K562 (cell line): ENCODE data around the gene ZNF593OS. TPM values are rescaled to one million over a fixed set of nuclear protein-coding genes. Genes with fewer than 3 reads are reported as not detected.

Experiments
- BCOR ChIP-seq: fragments of 450-650 bp; IDR thresholded peaks from 2 replicates; pipeline ENCODE4 v1.6.1; 2016
- CBFB ChIP-seq: sonication (generic); formaldehyde crosslinking; IDR thresholded peaks from 2 replicates; pipeline ENCODE4 v1.4.0; 2020; ENCODE audit warnings: mild to moderate bottlenecking, missing genetic modification reagents
- DACH1 ChIP-seq: fragments of 450-650 bp; IDR thresholded peaks from 2 replicates; pipeline ENCODE4 v1.6.1; 2018; ENCODE audit not compliant: partially characterized antibody
- FOSL1 ChIP-seq: fragments of 200-800 bp; sonication (Bioruptor generic); conservative IDR thresholded peaks from 2 replicates; pipeline ENCODE4 v1.6.1; 2016; ENCODE audit warnings: missing genetic modification characterization, missing compliant biosample characterization
- PHF8 ChIP-seq: fragments of 200-600 bp; sonication (generic); IDR thresholded peaks from 2 replicates; pipeline ENCODE4 v1.6.1; 2012; ENCODE audit warnings: mixed run types, mild to moderate bottlenecking, inconsistent platforms, low read length, moderate library complexity, borderline replicate concordance
- RAD21 ChIP-seq, 2 experiments: fragments of 250-450 bp in 1 of 2; fragments of 450-650 bp in 1 of 2; sonication (Bioruptor Pico) in 1 of 2; formaldehyde crosslinking in 1 of 2; IDR thresholded peaks in 1 of 2; conservative IDR thresholded peaks in 1 of 2; 2 replicates each; pipeline versions ENCODE4 v1.4.0 to v1.8.0; 2020 to 2022; ENCODE audit warnings: mild to moderate bottlenecking in 2 of 2, moderate library complexity in 1 of 2
- SNIP1 ChIP-seq: fragments of 450-650 bp; IDR thresholded peaks from 2 replicates; pipeline ENCODE4 v1.7.1; 2017; ENCODE audit warnings: low read depth, mild to moderate bottlenecking
- TRIM28 ChIP-seq: fragments of 450-650 bp; IDR thresholded peaks from 2 replicates; pipeline ENCODE4 v1.6.1; 2017
- XRCC4 ChIP-seq: IDR thresholded peaks from one replicate; pipeline ENCODE4 v1.6.1; 2011; ENCODE audit not compliant: insufficient read depth, insufficient read length; ENCODE audit errors: extremely low read depth
- ZNF316 ChIP-seq: fragments of 450-650 bp; IDR thresholded peaks from 2 replicates; pipeline ENCODE4 v1.6.1; 2016
- ZZZ3 ChIP-seq: fragments of 450-650 bp; IDR thresholded peaks from 2 replicates; pipeline ENCODE4 v1.6.1; 2016; ENCODE audit warnings: antibody characterized with exemption, mild to moderate bottlenecking, moderate library complexity
- polyA plus RNA-seq, 8 experiments: library from polyadenylated mRNA; depleted of rRNA in 4 of 8; stranded (reverse) in 5 of 8; unstranded in 3 of 8; fragments of >200 nt; fragmentation: Nextera tagmentation in 2 of 8; fragmentation: Illumina TruSeq in 1 of 8; extraction: Ambion mirVana in 2 of 8; extraction: Trizol in 1 of 8; gene quantifications; 2 replicates each; pipeline versions ENCODE4 v1.2.1 to v1.2.3, GENCODE V29; 2011 to 2014; ENCODE audit warnings: inconsistent platforms in 1 of 8, missing spikeins in 1 of 8
- total RNA-seq, 7 experiments: library from RNA; depleted of rRNA in 6 of 7; stranded (reverse); fragments of >200 nt in 6 of 7; fragmentation: Illumina TruSeq in 2 of 7; extraction: Trizol in 2 of 7; gene quantifications; 2 replicates each; pipeline versions ENCODE4 v1.2.1 to v1.2.3, GENCODE V29; 2011 to 2021; ENCODE audit warnings: low replicate concordance in 1 of 7
- TF ChIP-seq, protein P1 (sequence below): fragments of 250-450 bp; sonication (Bioruptor Pico); IDR thresholded peaks from 2 replicates; pipeline ENCODE4 v1.8.0; 2022; ENCODE audit warnings: inconsistent platforms
- TF ChIP-seq, protein P2 (sequence below), 2 experiments: fragments of 450-650 bp; IDR thresholded peaks; 2 replicates each; pipeline ENCODE4 v1.6.1; 2016
- TF ChIP-seq, protein P3 (sequence below): fragments of 250-450 bp; sonication (Bioruptor Pico); IDR thresholded peaks from 2 replicates; pipeline ENCODE4 v1.5.0; 2020; ENCODE audit warnings: mild to moderate bottlenecking, borderline replicate concordance
- TF ChIP-seq, protein P4 (sequence below), 2 experiments: fragments of 150-350 bp in 1 of 2; IDR thresholded peaks; 2 replicates each; pipeline ENCODE4 v1.6.1; 2012 to 2016; ENCODE audit warnings: low read depth in 2 of 2, low read length in 2 of 2, mild to moderate bottlenecking in 1 of 2, moderate library complexity in 1 of 2
- TF ChIP-seq, protein P5 (sequence below): fragments of 450-650 bp; IDR thresholded peaks from 2 replicates; pipeline ENCODE4 v1.7.0; 2016; ENCODE audit warnings: borderline replicate concordance

The ZNF593OS gene
- total and polyA plus RNA-seq, 9 of the 15 experiments (the other 6 are each of a cell fraction or from before 2014, with no cell fraction given), result 0.24 to 0.27 TPM; not detected in 7

DNA sequence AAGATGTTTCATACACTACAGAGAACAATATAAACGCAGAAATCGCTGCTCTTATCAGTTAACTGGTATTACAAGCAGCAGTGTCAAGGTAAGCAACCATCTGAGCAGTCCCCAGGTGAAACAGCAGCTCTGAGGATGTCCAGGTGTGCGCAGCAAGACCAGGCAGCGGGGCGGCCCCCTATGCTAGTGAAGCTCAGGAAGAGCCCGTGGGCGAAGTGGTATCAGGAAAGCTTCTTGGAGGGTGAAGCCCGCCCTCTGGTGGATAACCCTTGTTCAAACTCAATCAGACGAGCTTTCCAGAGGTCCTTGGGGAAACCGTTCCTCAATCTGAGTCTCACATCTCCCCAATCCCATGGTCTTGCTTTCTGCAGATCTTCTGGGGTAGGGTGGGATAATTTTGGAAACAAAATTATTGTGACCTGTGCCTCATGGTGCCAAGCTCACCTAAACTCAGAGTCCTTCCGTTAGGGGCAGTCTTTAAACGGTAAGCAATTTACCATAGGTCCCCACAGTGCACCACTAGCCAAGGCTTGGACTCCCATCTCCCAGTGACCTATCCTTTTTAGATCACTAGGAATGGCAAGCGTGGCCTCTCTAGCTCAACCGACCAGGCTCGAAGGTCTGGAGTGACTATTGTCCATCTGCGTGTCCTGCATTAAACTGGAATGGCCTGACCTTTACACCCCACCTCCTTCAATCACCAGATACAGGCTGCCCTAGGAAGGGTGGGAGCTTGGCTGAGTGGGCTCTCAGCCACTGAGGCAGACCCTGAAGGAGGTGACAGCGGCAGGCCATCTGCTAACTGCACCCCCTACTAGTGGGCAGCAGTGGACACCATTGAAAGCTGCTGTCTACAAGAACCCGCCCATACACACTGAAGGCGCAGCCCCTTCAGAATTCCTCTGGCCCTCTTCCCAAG lies 26.3 kb downstream of the ZNF593OS start (continued):
- TF ChIP-seq ZZZ3 (no peak), TRIM28 (no peak), DACH1 (no peak), ZNF316 (no peak), PHF8 (no peak), CBFB (peak; percentile 67; the same call in 1 of the 2 replicates), SNIP1 (no peak), FOSL1 (peak; percentile 23; the same call in 1 of the 2 replicates), BCOR (no peak; the same call in 1 of the 2 replicates), RAD21 (CRISPR knock-in tag; conservative IDR thresholded peaks at IDR 0.05 in 1 of 2, IDR thresholded peaks at IDR 0.05 in 1 of 2) (peak; percentile 99 to 100), XRCC4 (no peak)
- TF ChIP-seq, protein P1, sequence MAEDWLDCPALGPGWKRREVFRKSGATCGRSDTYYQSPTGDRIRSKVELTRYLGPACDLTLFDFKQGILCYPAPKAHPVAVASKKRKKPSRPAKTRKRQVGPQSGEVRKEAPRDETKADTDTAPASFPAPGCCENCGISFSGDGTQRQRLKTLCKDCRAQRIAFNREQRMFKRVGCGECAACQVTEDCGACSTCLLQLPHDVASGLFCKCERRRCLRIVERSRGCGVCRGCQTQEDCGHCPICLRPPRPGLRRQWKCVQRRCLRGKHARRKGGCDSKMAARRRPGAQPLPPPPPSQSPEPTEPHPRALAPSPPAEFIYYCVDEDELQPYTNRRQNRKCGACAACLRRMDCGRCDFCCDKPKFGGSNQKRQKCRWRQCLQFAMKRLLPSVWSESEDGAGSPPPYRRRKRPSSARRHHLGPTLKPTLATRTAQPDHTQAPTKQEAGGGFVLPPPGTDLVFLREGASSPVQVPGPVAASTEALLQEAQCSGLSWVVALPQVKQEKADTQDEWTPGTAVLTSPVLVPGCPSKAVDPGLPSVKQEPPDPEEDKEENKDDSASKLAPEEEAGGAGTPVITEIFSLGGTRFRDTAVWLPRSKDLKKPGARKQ, result no peak; the same call in 1 of the 2 replicates
- TF ChIP-seq, protein P2, sequence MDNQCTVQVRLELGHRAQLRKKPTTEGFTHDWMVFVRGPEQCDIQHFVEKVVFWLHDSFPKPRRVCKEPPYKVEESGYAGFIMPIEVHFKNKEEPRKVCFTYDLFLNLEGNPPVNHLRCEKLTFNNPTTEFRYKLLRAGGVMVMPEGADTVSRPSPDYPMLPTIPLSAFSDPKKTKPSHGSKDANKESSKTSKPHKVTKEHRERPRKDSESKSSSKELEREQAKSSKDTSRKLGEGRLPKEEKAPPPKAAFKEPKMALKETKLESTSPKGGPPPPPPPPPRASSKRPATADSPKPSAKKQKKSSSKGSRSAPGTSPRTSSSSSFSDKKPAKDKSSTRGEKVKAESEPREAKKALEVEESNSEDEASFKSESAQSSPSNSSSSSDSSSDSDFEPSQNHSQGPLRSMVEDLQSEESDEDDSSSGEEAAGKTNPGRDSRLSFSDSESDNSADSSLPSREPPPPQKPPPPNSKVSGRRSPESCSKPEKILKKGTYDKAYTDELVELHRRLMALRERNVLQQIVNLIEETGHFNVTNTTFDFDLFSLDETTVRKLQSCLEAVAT (IDR thresholded peaks at IDR 0.05), result no peak
- TF ChIP-seq, protein P3, sequence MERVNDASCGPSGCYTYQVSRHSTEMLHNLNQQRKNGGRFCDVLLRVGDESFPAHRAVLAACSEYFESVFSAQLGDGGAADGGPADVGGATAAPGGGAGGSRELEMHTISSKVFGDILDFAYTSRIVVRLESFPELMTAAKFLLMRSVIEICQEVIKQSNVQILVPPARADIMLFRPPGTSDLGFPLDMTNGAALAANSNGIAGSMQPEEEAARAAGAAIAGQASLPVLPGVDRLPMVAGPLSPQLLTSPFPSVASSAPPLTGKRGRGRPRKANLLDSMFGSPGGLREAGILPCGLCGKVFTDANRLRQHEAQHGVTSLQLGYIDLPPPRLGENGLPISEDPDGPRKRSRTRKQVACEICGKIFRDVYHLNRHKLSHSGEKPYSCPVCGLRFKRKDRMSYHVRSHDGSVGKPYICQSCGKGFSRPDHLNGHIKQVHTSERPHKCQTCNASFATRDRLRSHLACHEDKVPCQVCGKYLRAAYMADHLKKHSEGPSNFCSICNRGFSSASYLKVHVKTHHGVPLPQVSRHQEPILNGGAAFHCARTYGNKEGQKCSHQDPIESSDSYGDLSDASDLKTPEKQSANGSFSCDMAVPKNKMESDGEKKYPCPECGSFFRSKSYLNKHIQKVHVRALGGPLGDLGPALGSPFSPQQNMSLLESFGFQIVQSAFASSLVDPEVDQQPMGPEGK, result no peak
- TF ChIP-seq, protein P4, sequence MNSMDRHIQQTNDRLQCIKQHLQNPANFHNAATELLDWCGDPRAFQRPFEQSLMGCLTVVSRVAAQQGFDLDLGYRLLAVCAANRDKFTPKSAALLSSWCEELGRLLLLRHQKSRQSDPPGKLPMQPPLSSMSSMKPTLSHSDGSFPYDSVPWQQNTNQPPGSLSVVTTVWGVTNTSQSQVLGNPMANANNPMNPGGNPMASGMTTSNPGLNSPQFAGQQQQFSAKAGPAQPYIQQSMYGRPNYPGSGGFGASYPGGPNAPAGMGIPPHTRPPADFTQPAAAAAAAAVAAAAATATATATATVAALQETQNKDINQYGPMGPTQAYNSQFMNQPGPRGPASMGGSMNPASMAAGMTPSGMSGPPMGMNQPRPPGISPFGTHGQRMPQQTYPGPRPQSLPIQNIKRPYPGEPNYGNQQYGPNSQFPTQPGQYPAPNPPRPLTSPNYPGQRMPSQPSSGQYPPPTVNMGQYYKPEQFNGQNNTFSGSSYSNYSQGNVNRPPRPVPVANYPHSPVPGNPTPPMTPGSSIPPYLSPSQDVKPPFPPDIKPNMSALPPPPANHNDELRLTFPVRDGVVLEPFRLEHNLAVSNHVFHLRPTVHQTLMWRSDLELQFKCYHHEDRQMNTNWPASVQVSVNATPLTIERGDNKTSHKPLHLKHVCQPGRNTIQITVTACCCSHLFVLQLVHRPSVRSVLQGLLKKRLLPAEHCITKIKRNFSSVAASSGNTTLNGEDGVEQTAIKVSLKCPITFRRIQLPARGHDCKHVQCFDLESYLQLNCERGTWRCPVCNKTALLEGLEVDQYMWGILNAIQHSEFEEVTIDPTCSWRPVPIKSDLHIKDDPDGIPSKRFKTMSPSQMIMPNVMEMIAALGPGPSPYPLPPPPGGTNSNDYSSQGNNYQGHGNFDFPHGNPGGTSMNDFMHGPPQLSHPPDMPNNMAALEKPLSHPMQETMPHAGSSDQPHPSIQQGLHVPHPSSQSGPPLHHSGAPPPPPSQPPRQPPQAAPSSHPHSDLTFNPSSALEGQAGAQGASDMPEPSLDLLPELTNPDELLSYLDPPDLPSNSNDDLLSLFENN (IDR thresholded peaks at IDR 0.05; ENCODE audit: low read depth in 2 of 2, low read length in 2 of 2), result no peak
- TF ChIP-seq, protein P5, sequence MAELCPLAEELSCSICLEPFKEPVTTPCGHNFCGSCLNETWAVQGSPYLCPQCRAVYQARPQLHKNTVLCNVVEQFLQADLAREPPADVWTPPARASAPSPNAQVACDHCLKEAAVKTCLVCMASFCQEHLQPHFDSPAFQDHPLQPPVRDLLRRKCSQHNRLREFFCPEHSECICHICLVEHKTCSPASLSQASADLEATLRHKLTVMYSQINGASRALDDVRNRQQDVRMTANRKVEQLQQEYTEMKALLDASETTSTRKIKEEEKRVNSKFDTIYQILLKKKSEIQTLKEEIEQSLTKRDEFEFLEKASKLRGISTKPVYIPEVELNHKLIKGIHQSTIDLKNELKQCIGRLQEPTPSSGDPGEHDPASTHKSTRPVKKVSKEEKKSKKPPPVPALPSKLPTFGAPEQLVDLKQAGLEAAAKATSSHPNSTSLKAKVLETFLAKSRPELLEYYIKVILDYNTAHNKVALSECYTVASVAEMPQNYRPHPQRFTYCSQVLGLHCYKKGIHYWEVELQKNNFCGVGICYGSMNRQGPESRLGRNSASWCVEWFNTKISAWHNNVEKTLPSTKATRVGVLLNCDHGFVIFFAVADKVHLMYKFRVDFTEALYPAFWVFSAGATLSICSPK, result no peak
